ENCODE results near the gene UBL4B.

The UBL4B gene

DNA sequence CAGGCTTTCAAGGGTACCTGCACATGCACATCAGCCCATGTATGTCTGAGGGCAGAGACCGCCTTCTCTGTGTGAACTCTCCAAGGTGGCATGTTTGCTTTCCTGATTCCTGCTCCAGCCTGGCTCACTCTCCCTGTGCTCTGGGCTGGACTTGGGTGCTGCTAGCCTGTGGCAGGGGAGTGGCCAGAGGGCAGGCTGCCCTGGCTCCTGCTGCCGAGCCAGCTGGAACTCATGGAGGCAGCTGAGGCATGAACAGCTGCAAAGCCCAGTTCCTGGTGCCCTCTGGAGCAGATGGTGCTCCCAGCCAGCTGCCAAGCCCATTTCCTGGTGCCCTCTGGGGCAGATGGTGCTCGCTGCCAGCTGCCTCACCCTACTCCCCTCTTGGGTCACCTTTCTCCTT is 7.6 kb downstream of the UBL4B start:
- Histone ChIP-seq H2AFZ (ENCODE audit: low read length) (no peak overlapping the region), H3K9me2 (ENCODE audit: low read depth, low read length) (no peaks in the 10 kb centered on the region), H3K79me2 (ENCODE audit: insufficient read depth, low read length) (no peaks in the 10 kb centered on the region), H3K4me1 (ENCODE audit: insufficient read depth, low read length, severe bottlenecking) (no peaks in the 10 kb centered on the region), H3K4me3 (ENCODE audit: low read depth, low read length, poor library complexity, severe bottlenecking) (no peak overlapping the region), H4K20me1 (ENCODE audit: insufficient read depth, low read length) (no peaks in the 10 kb centered on the region), H3K4me2 (ENCODE audit: low read length) (no peak overlapping the region), H3F3A (ENCODE audit: insufficient read depth, low read length) (no peaks in the 10 kb centered on the region), H3K9me3 (ENCODE audit: low read length) (0 out of 2 replicates have a peak, but pooled peaks cover 3% of the 10 kb centered on the region), H3K27me3 (ENCODE audit: insufficient read depth, low read length) (no peaks in the 10 kb centered on the region), H3K36me3 (ENCODE audit: insufficient read depth, low read length) (no peaks in the 10 kb centered on the region; the same call in 1 of the 2 replicates), H3K9ac (ENCODE audit: low read length) (no peak overlapping the region), H3K27ac (ENCODE audit: low read depth, low read length, poor library complexity, severe bottlenecking) (no peak overlapping the region)
- TF ChIP-seq EZH2 (IDR thresholded peaks at IDR 0.05; ENCODE audit: borderline replicate concordance, low read length): no peak
- TF ChIP-seq, protein P1, sequence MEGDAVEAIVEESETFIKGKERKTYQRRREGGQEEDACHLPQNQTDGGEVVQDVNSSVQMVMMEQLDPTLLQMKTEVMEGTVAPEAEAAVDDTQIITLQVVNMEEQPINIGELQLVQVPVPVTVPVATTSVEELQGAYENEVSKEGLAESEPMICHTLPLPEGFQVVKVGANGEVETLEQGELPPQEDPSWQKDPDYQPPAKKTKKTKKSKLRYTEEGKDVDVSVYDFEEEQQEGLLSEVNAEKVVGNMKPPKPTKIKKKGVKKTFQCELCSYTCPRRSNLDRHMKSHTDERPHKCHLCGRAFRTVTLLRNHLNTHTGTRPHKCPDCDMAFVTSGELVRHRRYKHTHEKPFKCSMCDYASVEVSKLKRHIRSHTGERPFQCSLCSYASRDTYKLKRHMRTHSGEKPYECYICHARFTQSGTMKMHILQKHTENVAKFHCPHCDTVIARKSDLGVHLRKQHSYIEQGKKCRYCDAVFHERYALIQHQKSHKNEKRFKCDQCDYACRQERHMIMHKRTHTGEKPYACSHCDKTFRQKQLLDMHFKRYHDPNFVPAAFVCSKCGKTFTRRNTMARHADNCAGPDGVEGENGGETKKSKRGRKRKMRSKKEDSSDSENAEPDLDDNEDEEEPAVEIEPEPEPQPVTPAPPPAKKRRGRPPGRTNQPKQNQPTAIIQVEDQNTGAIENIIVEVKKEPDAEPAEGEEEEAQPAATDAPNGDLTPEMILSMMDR (IDR thresholded peaks at IDR 0.05; ENCODE audit: low read length): no peak

DNA sequence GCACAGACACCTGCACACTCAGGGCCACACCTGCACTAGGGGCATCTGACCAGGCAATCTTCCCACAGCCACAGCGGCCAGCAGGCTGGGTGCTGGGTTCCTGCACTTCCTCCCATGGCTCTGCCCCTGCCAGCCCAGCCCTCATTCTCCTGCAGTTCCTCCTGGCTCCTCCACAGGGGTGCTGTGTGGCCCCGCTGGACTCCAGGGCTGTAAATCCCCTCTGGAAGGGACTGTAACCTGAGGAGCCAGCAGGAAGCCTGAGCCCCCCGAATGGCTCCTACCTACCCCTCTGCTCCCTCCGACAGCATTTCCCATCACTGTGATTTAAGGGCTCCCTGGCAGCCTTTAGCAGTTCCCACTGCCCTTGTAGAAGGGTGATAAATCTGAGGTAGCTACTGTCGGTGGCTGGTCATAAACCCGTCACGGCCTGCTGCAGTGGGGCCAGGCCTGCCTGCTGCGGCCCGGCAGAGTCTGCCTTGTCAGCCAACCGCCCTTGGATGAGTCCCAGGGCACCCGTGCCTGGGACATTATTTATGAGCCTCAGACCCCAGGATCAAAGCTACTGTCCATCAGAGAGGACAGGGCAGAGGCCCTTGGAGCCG is 8.8 kb downstream of the UBL4B start:
- H4K20me1 ChIP-seq (ENCODE audit: insufficient read depth, low read length): no peaks in the 10 kb centered on the region
- TF ChIP-seq, protein P1 (IDR thresholded peaks at IDR 0.05; ENCODE audit: low read length): no peak
- TF ChIP-seq EZH2 (IDR thresholded peaks at IDR 0.05; ENCODE audit: borderline replicate concordance, low read length): no peak
- no peak overlapping the region for H3K4me2 ChIP-seq (ENCODE audit: low read length)
- H3K9ac ChIP-seq (ENCODE audit: low read length): no peak overlapping the region
- no peaks in the 10 kb centered on the region for H3F3A ChIP-seq (ENCODE audit: insufficient read depth, low read length)
- H3K27ac ChIP-seq (ENCODE audit: low read depth, low read length, poor library complexity, severe bottlenecking): no peak overlapping the region
- H3K27me3 ChIP-seq (ENCODE audit: insufficient read depth, low read length): no peaks in the 10 kb centered on the region
- 0 out of 2 replicates have a peak, but pooled peaks cover 3% of the 10 kb centered on the region for H3K9me3 ChIP-seq (ENCODE audit: low read length)
- no peaks in the 10 kb centered on the region; the same call in 1 of the 2 replicates for H3K36me3 ChIP-seq (ENCODE audit: insufficient read depth, low read length)
- no peaks in the 10 kb centered on the region for H3K9me2 ChIP-seq (ENCODE audit: low read depth, low read length)
- H2AFZ ChIP-seq (ENCODE audit: low read length): no peak overlapping the region
- no peak overlapping the region for H3K4me3 ChIP-seq (ENCODE audit: low read depth, low read length, poor library complexity, severe bottlenecking)
- no peaks in the 10 kb centered on the region for H3K4me1 ChIP-seq (ENCODE audit: insufficient read depth, low read length, severe bottlenecking)
- no peaks in the 10 kb centered on the region for H3K79me2 ChIP-seq (ENCODE audit: insufficient read depth, low read length)

DNA sequence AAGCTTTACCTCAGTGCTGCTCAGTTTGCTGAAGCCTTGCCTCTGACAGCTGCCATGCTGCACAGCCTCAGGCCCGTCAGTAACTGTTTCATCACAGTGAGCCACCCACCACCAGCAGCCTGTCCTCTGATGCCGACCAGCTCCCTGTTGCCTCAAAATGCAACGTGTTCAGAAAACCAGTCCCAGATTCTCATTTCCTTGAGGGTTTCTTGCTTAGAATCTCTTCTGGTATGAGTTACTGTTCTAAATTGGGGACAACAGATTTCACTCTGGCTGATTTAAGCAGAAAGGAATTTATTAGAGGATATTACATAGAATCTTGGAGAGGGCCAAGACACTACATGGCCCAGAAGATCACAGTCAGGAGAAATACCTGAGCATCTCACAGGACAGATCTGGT is 11.0 kb downstream of the UBL4B start:
- no peak overlapping the region for H3K9ac ChIP-seq (ENCODE audit: low read length)
- no peaks in the 10 kb centered on the region for H3F3A ChIP-seq (ENCODE audit: insufficient read depth, low read length)
- 0 out of 2 replicates have a peak, but pooled peaks cover 3% of the 10 kb centered on the region for H3K9me3 ChIP-seq (ENCODE audit: low read length)
- H2AFZ ChIP-seq (ENCODE audit: low read length): no peak overlapping the region
- H3K27ac ChIP-seq (ENCODE audit: low read depth, low read length, poor library complexity, severe bottlenecking): no peak overlapping the region
- no peaks in the 10 kb centered on the region for H3K27me3 ChIP-seq (ENCODE audit: insufficient read depth, low read length)
- H3K4me2 ChIP-seq (ENCODE audit: low read length): no peak overlapping the region
- H3K36me3 ChIP-seq (ENCODE audit: insufficient read depth, low read length): no peaks in the 10 kb centered on the region; the same call in 1 of the 2 replicates
- no peak overlapping the region for H3K4me3 ChIP-seq (ENCODE audit: low read depth, low read length, poor library complexity, severe bottlenecking)
- no peaks in the 10 kb centered on the region for H3K9me2 ChIP-seq (ENCODE audit: low read depth, low read length)
- H4K20me1 ChIP-seq (ENCODE audit: insufficient read depth, low read length): no peaks in the 10 kb centered on the region
- no peaks in the 10 kb centered on the region for H3K4me1 ChIP-seq (ENCODE audit: insufficient read depth, low read length, severe bottlenecking)
- no peaks in the 10 kb centered on the region for H3K79me2 ChIP-seq (ENCODE audit: insufficient read depth, low read length)
- TF ChIP-seq, protein P1 (IDR thresholded peaks at IDR 0.05; ENCODE audit: low read length): no peak
- no peak for TF ChIP-seq EZH2 (IDR thresholded peaks at IDR 0.05; ENCODE audit: borderline replicate concordance, low read length)

Data from OCI-LY1 (cell line).